Right lobe of liver (tissue), 4 donors: ENCODE measurements around the gene SH2B3.

Experiments
- POLR2A ChIP-seq: fragments of 450-650 bp; IDR thresholded peaks from one replicate; pipeline ENCODE4 v1.6.1; 2017; ENCODE audit warnings: antibody characterized with exemption, mild to moderate bottlenecking
- TF ChIP-seq, protein P1 (sequence below), 4 donors: fragments of 200-600 bp in 3 of 4; fragments of 450-650 bp in 1 of 4; IDR thresholded peaks; one replicate each; pipeline versions ENCODE4 v1.5.1 to v1.8.0; 2016 to 2022; ENCODE audit warnings: antibody characterized with exemption in 4 of 4, mild to moderate bottlenecking in 2 of 4
- donor health status: DM: no; HTN: no; CAD: no.
- donor health status: DM: no; HTN: no; CAD: no.
- donor health status: DM: no; HTN: yes; CAD: no.

DNA sequence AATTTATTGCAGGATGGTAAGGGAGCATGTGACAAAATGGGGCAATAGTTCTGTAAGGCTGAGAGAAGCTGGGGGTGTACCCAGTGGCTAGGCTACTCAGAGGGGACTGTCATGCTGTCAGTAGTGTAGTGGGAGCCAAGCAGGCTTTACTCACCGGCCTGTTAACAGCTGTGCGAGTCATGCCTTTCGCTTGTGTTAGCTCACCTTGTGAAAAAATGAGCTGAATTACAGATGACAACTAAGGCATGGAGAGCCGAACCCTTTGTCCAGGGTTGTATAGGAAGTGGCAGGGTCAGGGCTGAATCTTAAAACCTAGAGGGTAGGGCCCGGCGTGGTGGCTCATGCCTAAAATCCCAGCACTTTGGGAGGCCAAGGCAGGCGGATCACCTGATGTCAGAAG lies 37.9 kb downstream of the SH2B3 start:
- TF ChIP-seq, protein P1, sequence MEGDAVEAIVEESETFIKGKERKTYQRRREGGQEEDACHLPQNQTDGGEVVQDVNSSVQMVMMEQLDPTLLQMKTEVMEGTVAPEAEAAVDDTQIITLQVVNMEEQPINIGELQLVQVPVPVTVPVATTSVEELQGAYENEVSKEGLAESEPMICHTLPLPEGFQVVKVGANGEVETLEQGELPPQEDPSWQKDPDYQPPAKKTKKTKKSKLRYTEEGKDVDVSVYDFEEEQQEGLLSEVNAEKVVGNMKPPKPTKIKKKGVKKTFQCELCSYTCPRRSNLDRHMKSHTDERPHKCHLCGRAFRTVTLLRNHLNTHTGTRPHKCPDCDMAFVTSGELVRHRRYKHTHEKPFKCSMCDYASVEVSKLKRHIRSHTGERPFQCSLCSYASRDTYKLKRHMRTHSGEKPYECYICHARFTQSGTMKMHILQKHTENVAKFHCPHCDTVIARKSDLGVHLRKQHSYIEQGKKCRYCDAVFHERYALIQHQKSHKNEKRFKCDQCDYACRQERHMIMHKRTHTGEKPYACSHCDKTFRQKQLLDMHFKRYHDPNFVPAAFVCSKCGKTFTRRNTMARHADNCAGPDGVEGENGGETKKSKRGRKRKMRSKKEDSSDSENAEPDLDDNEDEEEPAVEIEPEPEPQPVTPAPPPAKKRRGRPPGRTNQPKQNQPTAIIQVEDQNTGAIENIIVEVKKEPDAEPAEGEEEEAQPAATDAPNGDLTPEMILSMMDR (IDR thresholded peaks at IDR 0.05) = no peak
- TF ChIP-seq POLR2A = no peak
